ENCODE data around the gene RAB27A.
A peak's percentile ranks its signal among the peaks of the same experiment; 100 is the strongest.

The RAB27A gene

DNA sequence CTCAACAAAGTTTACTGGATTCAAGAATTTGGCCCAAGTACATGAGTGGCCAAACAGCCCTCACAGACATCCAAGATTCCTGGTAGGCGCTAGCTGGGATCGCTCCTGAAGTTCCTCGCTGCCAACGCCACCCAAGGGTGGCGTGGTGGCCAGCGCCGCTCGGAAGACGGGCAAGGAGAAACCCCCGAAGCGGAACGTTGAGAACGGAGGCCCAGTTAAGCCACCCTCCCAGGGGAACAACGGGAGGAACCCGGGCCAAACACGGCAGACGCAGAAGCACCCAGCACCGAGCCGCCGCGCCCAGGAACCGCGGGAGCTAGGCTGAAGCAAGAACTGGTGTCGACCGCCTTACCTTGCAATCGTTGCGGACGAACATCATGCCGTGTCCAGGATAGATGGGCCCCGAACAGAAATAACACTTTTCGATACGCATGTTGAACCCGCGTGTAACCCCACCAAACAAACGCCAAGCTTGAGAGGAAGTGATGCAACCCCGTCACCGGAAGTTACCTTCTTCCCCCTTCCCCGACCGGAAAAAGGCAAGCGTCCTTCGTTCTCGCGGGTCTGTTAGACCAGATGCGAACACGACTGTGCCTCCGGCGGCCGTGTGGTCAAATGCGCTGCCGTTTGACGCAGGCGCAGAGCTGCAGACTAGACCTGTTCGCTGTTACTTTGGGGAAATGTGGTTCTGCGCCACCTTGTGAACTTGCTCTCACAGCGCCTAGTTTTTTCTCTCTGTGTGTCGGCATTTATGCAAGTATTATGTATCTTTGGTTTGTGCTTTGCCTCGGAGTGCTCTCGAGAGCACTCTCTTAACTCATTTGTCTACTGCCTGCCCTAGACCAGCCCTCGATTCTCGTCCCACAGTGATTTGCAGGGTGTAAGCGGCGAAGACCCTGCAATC lies 92.9 kb downstream of the RAB27A start, which contains the start of gene RSL24D1:
Gene RSL24D1, minus strand, starts transcription at position 484 of the 904 bp plus-strand sequence. Its CDS starts 51 bp downstream, at position 433.
- no peaks in the 10 kb centered on the region for H3K9me3 ChIP-seq (ENCODE audit: control insufficient read depth, insufficient read depth, low read length)
- no peaks in the 10 kb centered on the region for H3K27me3 ChIP-seq (ENCODE audit: control insufficient read depth, insufficient read depth, low read length)
- H3K36me3 ChIP-seq (ENCODE audit: control insufficient read depth, insufficient read depth, low read length), result peaks cover 2% of the 10 kb centered on the region; the same call in 1 of the 2 replicates
- DNase-seq (ENCODE audit: low read depth, low spot score), result peak; percentile 96
- H3K27ac ChIP-seq (ENCODE audit: low read length), result no peak within 1 kb of the TSS
- H3K4me1 ChIP-seq (ENCODE audit: control insufficient read depth, insufficient read depth, low read length), result peaks cover 2% of the 10 kb centered on the region; the same call in 1 of the 2 replicates
- WGBS (ENCODE audit: insufficient coverage, insufficient read length), result no CpG with 5 or more reads among the region's 62 CpGs
- peak within 1 kb of the TSS; percentile 94 for H3K4me3 ChIP-seq (ENCODE audit: low read length)

DNA sequence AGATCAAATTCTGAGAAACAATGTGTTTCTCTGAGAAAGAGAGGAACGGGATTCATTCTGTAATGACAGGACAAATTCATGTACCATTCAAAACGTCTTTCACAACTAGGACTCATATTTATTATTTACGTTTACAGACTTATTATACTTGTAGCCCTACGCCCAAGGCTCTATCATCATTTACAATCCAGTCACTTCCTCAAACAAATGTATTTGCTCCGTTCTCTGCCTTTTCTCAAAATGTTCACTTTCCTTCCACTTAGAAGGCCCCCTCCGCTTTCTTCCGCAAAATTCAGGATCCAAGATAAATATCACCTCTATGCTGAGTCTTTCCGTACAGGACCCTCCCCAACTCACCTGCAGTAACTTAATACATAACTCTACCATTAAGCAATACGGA lies 93.6 kb downstream of the RAB27A start:
- Histone ChIP-seq H3K27ac (ENCODE audit: low read length) (no peak overlapping the region), H3K27me3 (ENCODE audit: control insufficient read depth, insufficient read depth, low read length) (no peaks in the 10 kb centered on the region), H3K9me3 (ENCODE audit: control insufficient read depth, insufficient read depth, low read length) (no peaks in the 10 kb centered on the region), H3K4me3 (ENCODE audit: low read length) (peak overlapping the region; percentile 94), H3K4me1 (ENCODE audit: control insufficient read depth, insufficient read depth, low read length) (peaks cover 2% of the 10 kb centered on the region; the same call in 1 of the 2 replicates), H3K36me3 (ENCODE audit: control insufficient read depth, insufficient read depth, low read length) (peaks cover 2% of the 10 kb centered on the region; the same call in 1 of the 2 replicates)
- WGBS (ENCODE audit: insufficient coverage, insufficient read length), result no CpG with 5 or more reads among the region's 9 CpGs
- DNase-seq (ENCODE audit: low read depth, low spot score), result no peak

- H3K9me3 ChIP-seq (ENCODE audit: control insufficient read depth, insufficient read depth, low read length), result no peaks in the 10 kb centered on the region
- H3K4me1 ChIP-seq (ENCODE audit: control insufficient read depth, insufficient read depth, low read length), result peaks cover 2% of the 10 kb centered on the region; the same call in 1 of the 2 replicates
- no peak overlapping the region for H3K27ac ChIP-seq (ENCODE audit: low read length)
- no peak overlapping the region for H3K4me3 ChIP-seq (ENCODE audit: low read length)
- no peaks in the 10 kb centered on the region for H3K27me3 ChIP-seq (ENCODE audit: control insufficient read depth, insufficient read depth, low read length)
- no peak for DNase-seq (ENCODE audit: low read depth, low spot score)
- peaks cover 2% of the 10 kb centered on the region; the same call in 1 of the 2 replicates for H3K36me3 ChIP-seq (ENCODE audit: control insufficient read depth, insufficient read depth, low read length)
Observed at GRCh38 chr15:55194256-55194655, 95.4 kb downstream of the RAB27A start.

- no CpG with 5 or more reads among the region's 1 CpG for WGBS (ENCODE audit: insufficient coverage, insufficient read length)
- Histone ChIP-seq H3K4me3 (ENCODE audit: low read length) (no peak overlapping the region), H3K9me3 (ENCODE audit: control insufficient read depth, insufficient read depth, low read length) (no peaks in the 10 kb centered on the region), H3K27ac (ENCODE audit: low read length) (no peak overlapping the region), H3K4me1 (ENCODE audit: control insufficient read depth, insufficient read depth, low read length) (no peaks in the 10 kb centered on the region), H3K36me3 (ENCODE audit: control insufficient read depth, insufficient read depth, low read length) (no peaks in the 10 kb centered on the region; the same call in 1 of the 2 replicates), H3K27me3 (ENCODE audit: control insufficient read depth, insufficient read depth, low read length) (no peaks in the 10 kb centered on the region)
- no peak for DNase-seq (ENCODE audit: low read depth, low spot score)
Observed at GRCh38 chr15:55186331-55186730, 103.3 kb downstream of the RAB27A start.

DNA sequence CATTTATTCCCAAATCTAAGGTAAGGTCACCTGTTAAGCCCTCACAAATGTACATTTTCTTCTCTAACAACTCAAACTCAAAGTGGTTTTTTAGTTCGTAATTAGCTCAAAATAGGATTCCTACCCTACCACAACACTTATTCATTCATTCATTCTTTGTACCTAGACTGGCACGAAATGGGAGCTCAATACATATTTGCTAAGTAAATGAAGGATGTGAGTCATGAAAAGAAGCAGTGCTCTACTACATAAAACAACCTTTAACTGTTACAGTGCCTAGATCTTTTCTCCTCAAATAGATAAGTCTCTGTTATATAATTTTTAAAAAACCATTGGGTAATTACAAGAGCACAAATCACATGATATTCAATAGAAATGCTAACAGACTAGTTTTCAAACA lies 105.9 kb downstream of the RAB27A start:
- no peaks in the 10 kb centered on the region; the same call in 1 of the 2 replicates for H3K36me3 ChIP-seq (ENCODE audit: control insufficient read depth, insufficient read depth, low read length)
- no peaks in the 10 kb centered on the region for H3K4me1 ChIP-seq (ENCODE audit: control insufficient read depth, insufficient read depth, low read length)
- H3K4me3 ChIP-seq (ENCODE audit: low read length), result no peak overlapping the region
- no CpG with 5 or more reads among the region's 2 CpGs for WGBS (ENCODE audit: insufficient coverage, insufficient read length)
- H3K9me3 ChIP-seq (ENCODE audit: control insufficient read depth, insufficient read depth, low read length), result no peaks in the 10 kb centered on the region
- DNase-seq (ENCODE audit: low read depth, low spot score), result no peak
- H3K27me3 ChIP-seq (ENCODE audit: control insufficient read depth, insufficient read depth, low read length), result no peaks in the 10 kb centered on the region
- H3K27ac ChIP-seq (ENCODE audit: low read length), result no peak overlapping the region

GRCh38 chr15:55179141-55179540 lies 110.5 kb downstream of the RAB27A start:
- no peak for DNase-seq (ENCODE audit: low read depth, low spot score)
- Histone ChIP-seq H3K4me3 (ENCODE audit: low read length) (no peak overlapping the region), H3K27ac (ENCODE audit: low read length) (no peak overlapping the region), H3K27me3 (ENCODE audit: control insufficient read depth, insufficient read depth, low read length) (no peaks in the 10 kb centered on the region), H3K36me3 (ENCODE audit: control insufficient read depth, insufficient read depth, low read length) (no peaks in the 10 kb centered on the region; the same call in 1 of the 2 replicates), H3K9me3 (ENCODE audit: control insufficient read depth, insufficient read depth, low read length) (no peaks in the 10 kb centered on the region), H3K4me1 (ENCODE audit: control insufficient read depth, insufficient read depth, low read length) (no peaks in the 10 kb centered on the region)

- no peak for DNase-seq (ENCODE audit: low read depth, low spot score)
- no peaks in the 10 kb centered on the region for H3K4me1 ChIP-seq (ENCODE audit: control insufficient read depth, insufficient read depth, low read length)
- H3K9me3 ChIP-seq (ENCODE audit: control insufficient read depth, insufficient read depth, low read length), result no peaks in the 10 kb centered on the region
- no peaks in the 10 kb centered on the region for H3K36me3 ChIP-seq (ENCODE audit: control insufficient read depth, insufficient read depth, low read length)
- H3K4me3 ChIP-seq (ENCODE audit: low read length), result no peak overlapping the region
- no peak overlapping the region for H3K27ac ChIP-seq (ENCODE audit: low read length)
- WGBS (ENCODE audit: insufficient coverage, insufficient read length), result no CpG with 5 or more reads among the region's 4 CpGs
- H3K27me3 ChIP-seq (ENCODE audit: control insufficient read depth, insufficient read depth, low read length), result no peaks in the 10 kb centered on the region
Observed at GRCh38 chr15:55170361-55170760, 119.3 kb downstream of the RAB27A start.

GRCh38 chr15:55168350-55168974 lies 121.2 kb downstream of the RAB27A start:
- Histone ChIP-seq H3K4me1 (ENCODE audit: control insufficient read depth, insufficient read depth, low read length) (no peaks in the 10 kb centered on the region), H3K36me3 (ENCODE audit: control insufficient read depth, insufficient read depth, low read length) (no peaks in the 10 kb centered on the region), H3K4me3 (ENCODE audit: low read length) (no peak overlapping the region), H3K9me3 (ENCODE audit: control insufficient read depth, insufficient read depth, low read length) (no peaks in the 10 kb centered on the region), H3K27me3 (ENCODE audit: control insufficient read depth, insufficient read depth, low read length) (no peaks in the 10 kb centered on the region), H3K27ac (ENCODE audit: low read length) (no peak overlapping the region)
- WGBS (ENCODE audit: insufficient coverage, insufficient read length), result no CpG with 5 or more reads among the region's 11 CpGs
- peak; percentile 92 for DNase-seq (ENCODE audit: low read depth, low spot score)

GRCh38 chr15:55164284-55164683 lies 125.3 kb downstream of the RAB27A start:
- WGBS (ENCODE audit: insufficient coverage, insufficient read length), result no CpG with 5 or more reads among the region's 4 CpGs
- Histone ChIP-seq H3K9me3 (ENCODE audit: control insufficient read depth, insufficient read depth, low read length) (no peaks in the 10 kb centered on the region), H3K4me3 (ENCODE audit: low read length) (no peak overlapping the region), H3K27ac (ENCODE audit: low read length) (no peak overlapping the region), H3K36me3 (ENCODE audit: control insufficient read depth, insufficient read depth, low read length) (no peaks in the 10 kb centered on the region), H3K4me1 (ENCODE audit: control insufficient read depth, insufficient read depth, low read length) (no peaks in the 10 kb centered on the region), H3K27me3 (ENCODE audit: control insufficient read depth, insufficient read depth, low read length) (no peaks in the 10 kb centered on the region)
- no peak for DNase-seq (ENCODE audit: low read depth, low spot score)
